CD4-positive, alpha-beta T cell treated with Interleukin-2 at 100 ng/mL for 4 hours (primary cell): ENCODE data around the gene NAMPT.

ENCODE experiments used
- DNase-seq: peaks from one replicate; pipeline ENCODE4 v3.0.0-alpha.2; 2020; ENCODE audit warnings: low spot score

NAMPT gene

DNA sequence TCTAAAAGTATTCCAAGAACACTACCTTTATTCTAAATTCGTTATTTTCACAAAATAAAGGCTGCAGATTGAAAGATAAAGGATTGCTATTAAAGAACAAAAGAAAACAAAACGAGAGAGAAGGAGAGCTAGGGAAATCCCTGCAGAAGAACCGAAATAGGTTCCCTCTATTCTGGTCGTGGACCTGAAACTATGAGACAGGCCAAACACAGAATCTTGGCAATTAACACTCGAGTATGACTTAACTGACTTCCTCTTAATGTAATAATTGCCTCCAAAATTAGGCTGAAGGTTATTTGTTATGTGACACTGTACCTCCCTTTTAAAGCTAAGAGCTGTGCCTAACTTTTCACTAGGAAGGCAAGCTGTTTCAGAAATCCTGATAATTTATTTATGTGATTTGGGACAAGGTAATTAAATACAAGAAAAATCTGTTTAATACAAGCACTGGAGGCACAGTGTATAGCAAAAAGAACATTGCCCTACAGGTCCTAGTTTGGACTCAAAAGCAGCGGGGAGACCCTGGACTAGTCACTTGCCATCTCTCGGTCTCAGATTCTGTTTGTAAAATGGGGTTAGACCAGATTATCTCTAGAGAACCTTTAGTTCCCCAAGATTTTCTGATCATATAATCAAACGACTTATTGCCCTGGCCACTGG is 11.6 kb downstream of the NAMPT start:
- no peak for DNase-seq

DNA sequence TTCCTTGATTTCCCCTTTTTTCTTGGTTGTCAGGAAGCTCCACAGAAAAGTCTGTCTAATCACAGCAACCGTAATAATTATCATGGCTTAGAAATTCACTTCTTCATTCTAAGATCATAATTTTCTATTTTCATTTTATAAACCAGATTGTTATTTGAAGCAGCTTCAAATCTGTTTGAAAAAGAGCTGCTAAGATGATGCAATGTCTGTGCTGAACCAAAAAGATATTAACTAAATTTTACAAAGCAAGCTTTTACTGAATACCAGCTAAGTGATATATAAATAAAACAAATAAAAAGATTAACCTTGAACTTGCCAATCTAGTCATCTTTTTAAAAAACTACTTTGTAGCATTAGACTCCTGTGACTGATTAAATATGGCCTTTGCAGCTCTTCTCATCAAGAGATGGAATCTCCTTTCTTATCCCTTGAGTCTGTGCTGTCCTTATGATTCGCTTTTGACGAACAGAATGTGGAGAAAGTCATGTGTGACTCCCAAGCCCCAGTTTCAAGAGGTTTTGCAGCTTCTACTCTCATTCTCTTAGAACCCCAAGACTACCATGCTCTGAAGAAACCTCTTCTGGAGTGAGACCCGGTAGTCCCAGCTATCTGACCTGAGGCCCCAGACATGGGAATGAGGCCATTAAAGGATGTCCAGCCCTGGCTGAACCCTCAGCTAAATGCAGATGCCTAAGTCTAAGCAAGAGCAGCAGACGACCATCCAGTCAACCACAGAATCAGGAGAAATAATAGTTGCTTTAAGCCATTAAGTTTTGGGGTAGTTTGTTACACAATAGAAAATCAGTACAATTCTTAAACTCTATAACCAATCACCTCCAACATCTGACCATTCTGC is 14.4 kb downstream of the NAMPT start:
- no peak for DNase-seq

DNA sequence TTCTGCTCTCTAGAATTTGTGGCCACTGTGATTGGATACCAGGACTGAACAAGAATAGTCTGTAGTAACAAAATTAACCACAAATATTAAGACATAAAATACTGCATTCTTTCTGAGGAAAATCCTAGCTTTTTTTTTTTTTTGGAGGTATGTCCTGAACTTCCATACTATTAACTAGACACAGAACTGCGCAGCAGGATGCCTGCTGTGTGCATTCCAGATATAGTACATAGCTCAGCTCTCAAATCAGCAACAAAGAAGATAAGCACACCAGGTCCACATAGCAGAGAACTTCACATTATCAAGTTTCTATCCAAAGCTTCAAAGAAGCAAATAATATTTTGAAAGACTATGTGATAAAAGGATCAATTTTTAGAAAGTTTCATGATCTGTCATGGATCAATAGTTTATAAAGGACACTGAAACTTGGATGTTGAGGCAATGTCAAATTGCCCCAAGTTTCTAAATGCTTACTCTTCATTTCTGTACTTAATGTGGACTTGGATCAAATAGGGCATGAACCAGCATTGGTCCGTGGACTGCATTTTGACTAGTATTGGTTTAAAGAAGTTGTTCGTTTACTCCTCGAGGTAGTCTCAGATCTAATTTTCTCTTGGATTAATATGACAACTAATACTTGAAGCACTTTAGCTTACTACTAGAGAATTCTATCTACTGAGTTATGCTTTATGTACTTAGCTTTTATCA is 15.4 kb downstream of the NAMPT start:
- DNase-seq = no peak

DNA sequence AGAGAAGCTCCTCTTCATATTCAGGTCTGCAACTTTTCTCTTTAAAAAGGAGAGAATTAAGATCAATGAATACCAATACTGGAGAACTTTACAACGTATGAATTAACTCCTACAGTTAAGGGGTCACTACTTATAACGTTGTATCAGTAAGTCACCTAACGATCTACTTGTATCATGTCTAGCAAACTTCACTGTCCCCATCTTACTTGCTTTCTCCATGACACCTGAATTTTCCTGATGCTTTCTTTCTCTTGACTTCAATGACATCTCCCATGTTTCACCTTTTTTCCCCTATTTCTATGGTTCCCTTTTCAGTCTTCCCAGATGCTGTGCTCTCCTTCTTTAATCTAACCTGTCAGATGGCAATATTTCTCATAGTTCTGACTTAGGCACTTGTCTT is 19.6 kb downstream of the NAMPT start:
- DNase-seq = no peak

DNA sequence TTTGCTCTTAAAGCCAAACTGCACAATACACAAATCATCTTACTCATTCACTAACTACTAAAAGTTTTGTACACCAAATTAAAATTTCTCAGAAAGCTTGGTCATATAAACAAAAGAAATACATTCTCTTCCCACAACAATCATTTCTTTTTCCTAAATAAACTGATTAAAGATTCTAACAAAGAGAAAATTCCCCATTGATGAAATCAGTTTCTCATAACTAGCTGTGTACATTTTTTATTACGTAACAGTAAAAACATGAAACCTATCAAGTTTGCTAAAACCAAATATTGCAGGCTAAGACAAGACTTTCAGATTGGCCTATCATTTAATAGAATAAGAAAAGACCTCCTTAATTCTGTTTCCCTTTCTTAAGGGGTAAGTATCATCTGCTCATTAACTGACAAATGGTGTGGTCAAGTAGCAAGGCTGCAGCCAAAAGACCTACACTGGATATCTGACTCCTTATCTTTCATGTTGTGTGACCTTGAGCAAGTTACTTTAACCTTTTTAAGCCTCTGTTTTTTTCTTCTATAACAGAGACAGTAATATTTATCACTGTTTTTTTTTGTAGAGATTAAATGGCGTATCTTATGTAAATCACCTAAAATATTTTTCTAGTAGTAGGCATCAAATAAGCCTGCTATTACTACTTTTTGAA is 22.4 kb downstream of the NAMPT start:
- no peak for DNase-seq

DNA sequence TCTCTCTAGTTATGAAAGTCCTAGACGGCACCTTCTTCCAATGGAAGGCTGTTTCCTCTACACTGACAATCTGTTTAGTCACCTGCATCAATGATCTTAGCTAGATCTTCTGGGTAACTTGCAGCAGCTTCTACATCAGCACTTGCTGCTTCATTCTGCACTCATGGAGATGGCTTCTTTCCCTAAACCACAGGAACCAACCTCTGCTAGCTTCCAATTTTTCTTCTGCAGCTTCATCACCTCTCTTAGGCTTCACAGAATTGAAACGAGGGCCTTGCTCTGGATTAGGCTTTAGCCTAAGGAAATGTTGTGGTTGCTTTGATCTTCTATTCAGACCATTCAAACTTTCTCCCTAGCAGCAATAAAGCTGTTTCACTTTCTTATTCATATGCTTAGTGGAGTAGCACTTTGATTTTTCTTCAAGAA is 24.6 kb downstream of the NAMPT start:
- no peak for DNase-seq

DNA sequence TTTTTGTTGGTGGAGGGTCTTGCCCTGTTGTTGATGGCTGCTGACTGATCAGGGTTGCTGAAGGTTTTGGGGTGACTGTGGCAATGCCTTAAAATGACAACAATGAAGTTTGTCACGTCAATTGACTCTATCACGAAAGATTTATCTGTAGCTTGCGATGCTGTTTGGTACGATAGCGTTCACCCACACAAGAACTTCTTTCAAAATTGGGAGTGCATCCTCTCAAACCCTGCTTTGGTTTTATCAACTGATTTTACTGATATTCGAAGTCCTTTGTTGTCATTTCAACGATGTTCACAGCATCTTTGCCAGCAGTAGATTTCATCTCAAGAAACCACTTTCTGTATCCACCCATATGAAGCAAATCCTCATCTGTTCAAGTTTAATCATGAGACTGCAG is 26.0 kb downstream of the NAMPT start:
- DNase-seq = no peak

DNA sequence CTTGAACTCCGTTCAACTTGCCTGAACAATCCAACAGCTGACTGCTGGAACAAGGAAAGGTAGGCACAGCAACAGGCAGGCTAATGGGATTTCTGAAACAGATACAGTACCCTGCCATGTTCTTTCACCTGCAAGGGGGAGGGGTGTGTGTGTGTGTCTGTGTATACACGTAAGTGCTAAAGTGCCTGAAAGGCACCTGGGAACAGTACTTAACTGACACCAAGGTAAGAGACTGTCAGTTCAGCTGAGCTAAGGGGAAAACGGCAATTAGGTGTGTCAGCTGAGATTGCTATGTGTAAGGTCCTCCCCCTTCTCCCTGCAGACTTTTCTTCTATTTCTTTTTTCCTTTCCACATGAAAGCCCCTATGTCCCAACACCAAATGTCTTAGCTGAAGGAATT is 27.0 kb downstream of the NAMPT start:
- no peak for DNase-seq

DNA sequence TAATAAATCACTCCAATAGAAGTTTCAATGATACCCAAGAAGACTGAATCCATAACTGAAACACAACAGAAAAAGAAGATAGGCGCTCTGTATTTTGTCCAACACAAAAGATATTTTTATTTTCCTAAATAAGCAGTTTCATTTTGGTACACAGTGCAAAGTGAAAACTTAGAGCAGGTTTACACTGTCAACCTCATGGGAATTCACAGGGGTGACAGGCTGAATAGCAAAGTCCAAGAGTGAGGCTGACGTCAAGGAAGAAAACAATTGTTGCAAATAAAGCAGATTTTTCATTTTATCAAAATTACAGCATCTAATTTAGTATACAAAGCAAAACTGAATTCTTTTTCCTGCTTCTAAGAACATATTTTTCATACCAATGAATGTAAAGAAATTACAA is 28.6 kb downstream of the NAMPT start:
- no peak for DNase-seq

DNA sequence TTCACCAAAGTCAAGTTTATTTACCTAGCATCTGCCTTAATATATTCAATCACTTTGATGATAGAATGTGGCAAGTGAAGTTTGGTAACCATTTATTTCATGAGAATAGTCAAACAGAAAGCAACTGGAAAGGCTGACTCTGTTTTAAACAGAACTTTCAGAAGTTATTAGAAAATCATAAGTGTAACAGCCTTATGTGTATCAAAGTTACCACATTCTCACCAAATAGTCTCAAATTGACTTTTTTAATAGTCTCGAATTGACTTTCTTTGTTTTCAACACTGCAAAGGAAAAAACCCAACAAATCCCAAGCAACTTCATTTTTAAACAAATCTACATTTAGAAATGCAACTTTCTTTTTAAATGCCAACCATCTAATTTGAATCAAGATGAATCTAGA is 29.5 kb downstream of the NAMPT start:
- DNase-seq = no peak

DNA sequence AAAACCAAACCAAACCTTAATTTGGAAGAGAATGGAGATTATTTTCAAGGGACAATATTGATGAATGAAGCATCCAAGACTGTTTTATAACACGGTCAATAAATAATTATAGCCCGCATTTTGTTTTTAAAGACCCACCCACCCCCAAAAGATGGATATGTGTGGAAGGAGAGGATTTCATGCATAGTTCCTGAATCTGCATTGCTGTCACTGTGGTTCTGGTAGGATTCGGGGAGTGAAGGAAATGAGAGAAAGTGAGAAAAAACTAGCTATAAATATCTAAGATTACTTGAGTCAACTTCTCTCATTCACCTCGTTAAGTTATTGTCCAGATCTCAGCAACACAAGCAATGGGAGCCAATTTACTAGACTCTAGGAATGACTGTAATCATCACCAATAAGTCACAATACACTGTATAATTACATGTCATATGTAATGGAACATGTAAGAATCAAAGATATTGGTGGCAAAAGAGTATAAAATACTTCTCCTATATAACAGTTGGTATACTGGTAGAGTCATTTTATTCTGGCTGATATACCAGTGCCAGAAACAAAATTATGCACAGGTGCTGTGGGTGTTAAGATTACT is 30.2 kb downstream of the NAMPT start:
- DNase-seq = no peak

DNA sequence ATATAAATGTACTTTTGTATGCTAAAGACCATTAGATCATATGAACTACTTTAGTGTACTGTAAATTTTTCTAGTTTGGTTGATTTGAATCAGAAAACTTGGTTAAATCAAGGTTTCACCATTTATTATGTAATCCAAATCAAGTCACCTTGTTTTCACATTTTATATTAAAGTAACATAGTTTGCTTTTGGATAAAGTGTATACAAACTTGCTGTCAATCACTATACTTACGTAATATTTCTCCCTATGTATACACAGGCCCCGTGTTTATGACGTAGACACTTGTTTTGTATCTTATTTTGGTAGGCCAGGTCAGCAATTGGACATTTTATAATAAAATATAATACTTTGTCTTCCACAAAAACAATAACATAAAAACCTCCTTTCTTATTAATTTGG is 32.2 kb downstream of the NAMPT start:
- no peak for DNase-seq

DNA sequence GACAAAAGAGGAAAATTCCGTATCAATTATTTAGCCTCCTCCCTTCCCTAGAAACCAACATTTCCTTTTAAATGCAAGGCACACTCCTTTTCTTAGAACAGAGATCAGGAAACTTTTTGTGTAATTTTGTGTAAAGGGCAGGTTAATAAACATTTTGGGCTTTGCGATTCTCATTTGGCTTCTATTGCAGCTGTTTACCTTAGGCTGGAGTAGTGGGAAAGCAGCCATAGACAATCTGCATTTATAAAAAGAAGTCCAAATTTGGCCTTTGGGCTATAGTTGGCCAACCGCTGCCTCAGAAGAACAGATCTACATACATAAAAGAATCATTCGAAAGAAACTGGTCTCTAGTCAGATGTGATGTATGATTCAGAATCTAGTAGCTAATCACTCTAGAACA is 35.3 kb downstream of the NAMPT start:
- no peak for DNase-seq

DNA sequence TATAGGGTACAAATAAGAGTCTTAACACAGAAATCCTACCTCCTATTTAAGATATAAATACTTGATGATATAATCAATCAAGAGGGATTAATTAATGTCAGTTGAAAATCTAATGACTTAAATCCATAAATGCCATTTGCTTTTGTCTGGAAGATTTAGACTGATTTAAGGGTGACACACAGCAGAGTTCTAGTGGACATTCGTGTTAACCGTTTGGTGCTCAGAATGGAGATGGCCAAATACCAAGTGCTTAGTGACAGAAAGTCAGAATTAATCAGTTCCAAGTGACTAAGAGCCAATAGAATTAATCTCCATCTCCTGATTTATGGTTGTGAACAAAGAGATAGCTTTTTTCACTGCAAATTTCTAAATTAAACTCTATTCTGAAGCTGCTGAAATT is 36.2 kb downstream of the NAMPT start:
- DNase-seq = no peak

DNA sequence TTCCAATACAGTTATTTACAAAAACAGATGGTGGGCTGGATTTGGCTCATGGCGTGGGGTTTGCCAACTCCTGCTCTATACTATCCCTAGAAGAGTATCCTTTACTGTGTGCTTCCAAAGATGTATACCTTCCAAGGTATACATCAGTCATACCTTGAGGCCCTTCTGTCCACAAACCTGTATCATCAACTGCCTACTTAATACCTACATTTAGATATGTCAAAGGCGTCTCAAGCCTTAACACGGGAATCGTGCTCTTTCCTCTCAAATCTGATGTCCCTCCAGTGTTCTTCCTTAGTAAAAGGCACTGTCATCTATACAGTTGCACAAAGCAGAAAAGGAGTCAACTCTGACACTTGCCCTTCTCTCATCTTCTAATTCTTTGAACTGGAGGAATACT is 36.9 kb downstream of the NAMPT start:
- DNase-seq = no peak

DNA sequence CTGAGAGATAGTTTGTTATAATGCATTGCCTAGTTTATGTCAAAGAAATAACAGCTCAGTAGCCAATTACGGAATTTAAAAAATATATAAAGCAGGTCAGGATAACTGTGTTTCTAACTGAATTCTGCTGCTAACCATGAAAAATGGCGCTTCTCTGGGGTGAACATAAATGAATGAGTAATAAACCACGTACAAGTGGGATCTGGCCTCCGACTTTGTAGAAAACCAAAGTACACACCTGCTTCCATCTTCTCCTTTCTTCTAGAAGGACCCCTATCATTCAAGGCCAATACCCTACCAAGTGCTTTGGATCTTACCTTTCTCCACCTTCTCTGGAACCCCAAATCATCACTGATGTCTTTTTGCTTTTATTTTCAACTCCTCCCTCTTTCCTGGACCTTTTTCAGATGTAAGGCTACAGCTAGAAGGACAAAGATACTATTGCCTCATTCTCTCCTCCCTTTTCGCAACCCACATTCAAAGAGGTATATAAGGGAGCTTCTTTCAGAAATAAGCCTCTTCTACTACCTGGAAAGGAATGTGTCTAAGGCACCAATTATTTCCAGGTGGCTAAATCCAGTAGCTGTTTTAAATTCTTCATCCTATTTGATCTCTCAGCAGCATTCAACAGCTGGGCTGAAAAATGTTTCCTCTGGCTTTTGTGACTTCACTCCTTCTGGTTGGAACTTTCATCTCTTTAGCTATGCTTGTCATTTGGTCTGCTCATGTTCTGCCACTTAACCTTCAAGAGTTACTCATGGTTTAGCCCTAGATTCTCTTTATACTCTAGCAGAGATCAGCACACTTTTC is 37.7 kb downstream of the NAMPT start:
- DNase-seq = no peak

DNA sequence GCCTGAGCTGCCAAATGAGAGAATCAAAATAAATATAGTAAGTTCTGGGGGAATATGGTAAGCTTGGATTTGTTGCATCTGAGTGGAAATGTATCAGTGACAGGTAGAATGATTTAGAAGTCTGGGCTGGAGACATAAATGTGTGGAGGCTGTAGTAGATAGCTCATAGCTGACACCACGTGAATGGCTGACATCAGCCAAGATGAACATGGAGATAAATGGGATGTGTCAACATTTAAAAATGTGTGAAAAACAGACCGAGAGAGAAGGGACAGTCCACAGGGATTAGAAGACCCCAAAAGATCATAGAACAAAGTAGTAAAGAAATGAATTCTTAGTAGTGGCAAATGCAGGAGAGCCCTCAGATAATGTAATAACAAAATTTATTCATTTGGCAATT is 40.9 kb downstream of the NAMPT start:
- DNase-seq = no peak

DNA sequence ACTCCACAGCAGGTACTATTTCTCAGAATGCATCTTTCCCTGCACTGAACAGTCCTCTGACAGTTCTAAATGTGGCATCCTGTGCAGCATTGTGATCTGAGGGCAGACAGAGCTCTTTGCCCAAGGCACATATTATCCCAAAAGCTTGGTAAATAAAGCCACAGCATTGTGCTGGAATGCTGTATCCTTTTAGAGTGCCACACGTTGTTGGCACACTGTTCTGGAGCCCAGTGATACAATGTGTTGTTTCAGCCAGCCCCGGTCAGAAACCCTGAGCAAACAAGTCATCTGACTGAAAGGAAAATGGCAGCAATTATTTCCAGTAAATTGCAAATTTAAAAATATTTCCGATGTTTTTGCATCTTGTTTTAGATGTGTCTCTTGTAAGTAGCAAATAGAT is 45.4 kb downstream of the NAMPT start:
- DNase-seq = no peak

DNA sequence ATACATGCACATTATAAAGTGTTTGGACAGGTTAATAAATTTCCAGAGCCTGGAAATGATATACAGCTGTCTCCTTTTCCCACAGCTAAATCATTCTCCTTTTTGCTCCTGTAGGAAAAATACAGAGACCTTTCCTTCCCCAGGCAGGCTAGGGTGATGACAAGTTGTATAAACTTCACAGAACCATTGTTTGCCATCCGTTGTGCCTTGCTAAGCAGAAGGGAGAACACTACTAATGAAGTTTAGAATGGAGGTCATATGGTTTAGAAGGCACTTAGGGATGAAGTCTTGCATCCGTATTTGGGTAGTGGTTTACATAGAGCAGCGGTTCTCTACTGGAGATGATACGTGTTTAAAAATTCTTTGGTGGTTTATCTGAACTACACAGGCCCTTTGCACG is 46.0 kb downstream of the NAMPT start:
- no peak for DNase-seq

DNA sequence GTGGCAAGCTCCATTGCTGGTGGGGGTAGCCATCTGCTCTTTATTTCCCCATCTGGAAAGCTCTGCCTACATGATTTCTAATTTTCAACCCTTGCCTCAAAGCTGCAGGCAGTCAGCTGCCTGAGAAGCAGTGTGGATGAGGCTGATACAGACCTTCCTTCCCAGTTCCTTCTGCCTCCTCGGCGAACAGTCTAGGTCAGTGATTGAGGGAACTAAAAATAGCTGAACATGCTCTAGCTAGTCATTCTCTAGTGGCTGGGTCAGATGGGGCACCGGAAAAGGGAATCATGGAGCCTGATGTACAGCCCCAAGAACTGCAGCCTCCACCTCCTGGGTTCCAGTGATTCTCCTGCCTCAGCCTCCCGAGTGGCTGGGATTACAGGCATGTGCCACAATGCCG is 48.7 kb downstream of the NAMPT start:
- DNase-seq = no peak

DNA sequence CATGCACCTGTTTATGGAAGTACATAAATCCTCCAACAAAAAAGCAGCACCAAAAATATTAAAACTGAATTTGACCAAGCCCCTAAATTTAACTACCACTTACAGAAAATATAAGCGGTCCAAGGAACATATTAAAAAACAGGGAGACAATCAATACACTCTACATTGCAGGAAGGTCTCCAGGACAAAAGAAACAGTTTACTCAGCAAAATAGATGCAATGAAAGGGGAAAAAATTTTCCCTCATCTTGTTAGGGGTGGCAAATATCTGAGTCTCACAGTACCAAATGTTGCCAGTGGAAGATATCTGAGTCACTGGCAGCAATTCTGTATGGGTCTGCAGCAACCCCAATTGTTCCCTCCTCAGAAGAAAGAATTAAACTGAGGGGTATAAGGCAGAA is 50.4 kb downstream of the NAMPT start:
- no peak for DNase-seq
